ENCODE measurements around the gene TBC1D7. TPM values are rescaled to one million over a fixed set of nuclear protein-coding genes. Genes with fewer than 3 reads are reported as not detected.

The TBC1D7 gene
- total RNA-seq, 1 donor from 2014 or later = 18.1 TPM

GRCh38 chr6:13292774-13293173 lies 35.6 kb downstream of the TBC1D7 start:
- Histone ChIP-seq H3K27ac (no peak overlapping the region), H3K36me3 (peaks cover 28% of the 10 kb centered on the region)
- ATAC-seq = no peak

GRCh38 chr6:13290335-13290734 lies 38.0 kb downstream of the TBC1D7 start:
- ATAC-seq (no peak), DNase-seq (no peak)
- Histone ChIP-seq H3K4me1 (no peaks in the 10 kb centered on the region), H3K27me3 (no peaks in the 10 kb centered on the region), H3K36me3 (peaks cover 29% of the 10 kb centered on the region), H3K4me3 (no peak overlapping the region), H3K27ac (no peak overlapping the region), H3K9me3 (no peaks in the 10 kb centered on the region)
- intact Hi-C loops (cut with DNase I) = no loop called here
- no peak for TF ChIP-seq CTCF (IDR thresholded peaks at IDR 0.05)

More at GRCh38 chr6:13292774-13293173, 35.6 kb downstream of the TBC1D7 start:
- no peak overlapping the region for H3K4me3 ChIP-seq
- intact Hi-C loops (cut with DNase I) = no loop called here
- no peak for TF ChIP-seq CTCF (IDR thresholded peaks at IDR 0.05)
- H3K4me1 ChIP-seq = no peaks in the 10 kb centered on the region
- H3K27me3 ChIP-seq = no peaks in the 10 kb centered on the region
- no peak for DNase-seq
- H3K9me3 ChIP-seq = no peaks in the 10 kb centered on the region

- no peak overlapping the region for H3K4me3 ChIP-seq
- DNase-seq = no peak
Measured at GRCh38 chr6:13289789-13290318, 38.5 kb downstream of the TBC1D7 start.

GRCh38 chr6:13288969-13289391 lies 39.4 kb downstream of the TBC1D7 start:
- no peak overlapping the region for H3K4me3 ChIP-seq
- H3K36me3 ChIP-seq = peaks cover 17% of the 10 kb centered on the region
- no peak for TF ChIP-seq CTCF (IDR thresholded peaks at IDR 0.05)
- intact Hi-C loops (cut with DNase I) = no loop called here
- H3K27ac ChIP-seq = no peak overlapping the region
- ATAC-seq (no peak), DNase-seq (no peak)
- no peaks in the 10 kb centered on the region for H3K27me3 ChIP-seq
- H3K4me1 ChIP-seq = no peaks in the 10 kb centered on the region
- no peaks in the 10 kb centered on the region for H3K9me3 ChIP-seq

More at GRCh38 chr6:13289789-13290318, 38.5 kb downstream of the TBC1D7 start:
- intact Hi-C loops (cut with DNase I) = no loop called here
- Histone ChIP-seq H3K9me3 (no peaks in the 10 kb centered on the region), H3K27me3 (no peaks in the 10 kb centered on the region), H3K4me1 (no peaks in the 10 kb centered on the region), H3K36me3 (peaks cover 24% of the 10 kb centered on the region), H3K27ac (no peak overlapping the region)
- no peak for ATAC-seq
- no peak for TF ChIP-seq CTCF (IDR thresholded peaks at IDR 0.05)

GRCh38 chr6:13288481-13288880 lies 39.9 kb downstream of the TBC1D7 start:
- Histone ChIP-seq H3K27ac (no peak overlapping the region), H3K9me3 (no peaks in the 10 kb centered on the region), H3K4me1 (no peaks in the 10 kb centered on the region), H3K4me3 (no peak overlapping the region), H3K27me3 (no peaks in the 10 kb centered on the region), H3K36me3 (peaks cover 18% of the 10 kb centered on the region)
- TF ChIP-seq CTCF (IDR thresholded peaks at IDR 0.05) = no peak
- no peak for ATAC-seq
- intact Hi-C loops (cut with DNase I) = no loop called here
- DNase-seq = no peak

- H3K4me1 ChIP-seq = no peaks in the 10 kb centered on the region
- no peak overlapping the region for H3K27ac ChIP-seq
- H3K27me3 ChIP-seq = no peaks in the 10 kb centered on the region
- H3K9me3 ChIP-seq = no peaks in the 10 kb centered on the region
- no peak for ATAC-seq
- DNase-seq = no peak
- intact Hi-C loops (cut with DNase I) = no loop called here
- no peak overlapping the region for H3K4me3 ChIP-seq
- TF ChIP-seq CTCF (IDR thresholded peaks at IDR 0.05) = no peak
- peaks cover 16% of the 10 kb centered on the region for H3K36me3 ChIP-seq
Measured at GRCh38 chr6:13287104-13287503, 41.2 kb downstream of the TBC1D7 start.

Data from upper lobe of right lung (tissue), 1 donor.